H1 (cell line): ENCODE measurements around the gene DLG5. TPM values are rescaled to one million over a fixed set of nuclear protein-coding genes. Genes with fewer than 3 reads are reported as not detected.

Source experiments
- CTCF ChIA-PET: fragments of 300-600 bp; sonication (Branson Sonifier 250); formaldehyde crosslinking; loops from one replicate; lab custom pipeline; 2021; ENCODE audit not compliant: partially characterized antibody; lab: Charles Lee
- POLR2A ChIA-PET: fragments of 300-600 bp; sonication (Branson Sonifier 250); formaldehyde crosslinking; loops from one replicate; lab custom pipeline; 2021; ENCODE audit warnings: inconsistent platforms; ENCODE audit not compliant: partially characterized antibody; lab: Charles Lee
- DNase-seq, 2 experiments: peaks; one replicate each; pipeline versions ENCODE4 v3.0.0 to v3.0.0-alpha.2; 2010 to 2022; ENCODE audit warnings: low spot score in 2 of 2, low read depth in 1 of 2, mixed read lengths in 1 of 2
- FAIRE-seq: peaks from 2 replicates; lab custom pipeline; 2011; peaks lifted over from hg19 to GRCh38; lab: Jason Lieb, UNC
- H2AFZ ChIP-seq: 2 replicates; pipeline ENCODE4 v1.8.1; 2012; ENCODE audit warnings: low read length, inconsistent platforms
- H2AK5ac ChIP-seq: 2 replicates; pipeline ENCODE4 v1.6.1; 2013; ENCODE audit warnings: low read depth, low read length
- H2BK120ac ChIP-seq: replicated peaks from 2 replicates; pipeline ENCODE3; 2013; ENCODE audit warnings: low read depth, low read length, inconsistent platforms
- H2BK12ac ChIP-seq: 2 replicates; pipeline ENCODE4 v1.6.1; 2013; ENCODE audit warnings: low read depth, low read length
- H2BK15ac ChIP-seq: 2 replicates; pipeline ENCODE4 v1.6.1; 2013; ENCODE audit warnings: low read length
- H2BK20ac ChIP-seq: 2 replicates; pipeline ENCODE4 v1.6.1; 2013; ENCODE audit warnings: low read length
- H2BK5ac ChIP-seq: 2 replicates; pipeline ENCODE4 v1.6.1; 2013; ENCODE audit warnings: low read depth, low read length
- H3K14ac ChIP-seq: 2 replicates; pipeline ENCODE4 v1.6.1; 2013; ENCODE audit warnings: inconsistent platforms; ENCODE audit not compliant: insufficient read length
- H3K18ac ChIP-seq: 2 replicates; pipeline ENCODE4 v1.6.1; 2013; ENCODE audit warnings: low read length; ENCODE audit errors: extremely low read depth
- H3K23ac ChIP-seq: 2 replicates; pipeline ENCODE4 v1.6.1; 2013; ENCODE audit warnings: inconsistent platforms; ENCODE audit not compliant: insufficient read length
- H3K23me2 ChIP-seq: 2 replicates; pipeline ENCODE4 v1.6.1; 2013; ENCODE audit warnings: low read depth, low read length
- H3K27ac ChIP-seq: 2 replicates; pipeline ENCODE4 v1.6.1; 2011; ENCODE audit warnings: low read depth, low read length, inconsistent platforms
- H3K27me3 ChIP-seq, 4 experiments: replicated peaks in 1 of 4; 1 replicate in 1 of 4; 2 replicates in 3 of 4; pipeline versions ENCODE4 v1.6.1 to v1.8.1; 2011 to 2013; ENCODE audit warnings: low read length in 3 of 4, mild to moderate bottlenecking in 3 of 4, inconsistent platforms in 2 of 4, mixed read lengths in 2 of 4, moderate library complexity in 1 of 4; ENCODE audit not compliant: control insufficient read depth in 3 of 4, insufficient read depth in 3 of 4; ENCODE audit errors: extremely low read depth in 1 of 4
- H3K36me3 ChIP-seq, 4 experiments: 2 replicates each; pipeline versions ENCODE4 v1.6.1 to v1.8.1; 2011 to 2013; ENCODE audit warnings: mild to moderate bottlenecking in 4 of 4, low read length in 3 of 4, moderate library complexity in 2 of 4, control low read depth in 1 of 4, inconsistent platforms in 1 of 4; ENCODE audit not compliant: insufficient read depth in 4 of 4, control insufficient read depth in 2 of 4
- H3K4ac ChIP-seq: replicated peaks from 2 replicates; pipeline ENCODE3; 2013; ENCODE audit warnings: low read length, low read depth, mixed read lengths, inconsistent platforms; ENCODE audit not compliant: insufficient read length
- H3K4me1 ChIP-seq, 4 experiments: replicated peaks in 1 of 4; 1 replicate in 1 of 4; 2 replicates in 3 of 4; pipeline versions ENCODE4 v1.6.1 to v1.8.1; 2011 to 2013; ENCODE audit warnings: low read length in 3 of 4, inconsistent platforms in 2 of 4, mixed read lengths in 1 of 4; ENCODE audit not compliant: insufficient read depth in 4 of 4, control insufficient read depth in 3 of 4
- H3K4me2 ChIP-seq, 2 experiments: 2 replicates each; pipeline versions ENCODE4 v1.6.1 to v1.8.1; 2011 to 2013; ENCODE audit warnings: low read depth in 2 of 2, low read length in 2 of 2, control low read depth in 1 of 2, inconsistent platforms in 1 of 2, mild to moderate bottlenecking in 1 of 2; ENCODE audit not compliant: insufficient read depth in 1 of 2
- H3K4me3 ChIP-seq, 4 experiments: fragments of 200-600, 300-600 bp in 1 of 4; sonication (generic), shearing (Covaris generic), sonication (Bioruptor Twin) in 1 of 4; 2 replicates each; pipeline versions ENCODE4 v1.5.1 to v1.8.1; 2011 to 2016; ENCODE audit warnings: low read length in 4 of 4, low read depth in 3 of 4, control low read depth in 2 of 4, inconsistent platforms in 2 of 4, mild to moderate bottlenecking in 2 of 4, mixed read lengths in 1 of 4, moderate library complexity in 1 of 4; ENCODE audit not compliant: insufficient read depth in 2 of 4; ENCODE audit errors: extremely low read depth in 1 of 4
- H3K56ac ChIP-seq: replicated peaks from 2 replicates; pipeline ENCODE3; 2013; ENCODE audit warnings: low read depth, mild to moderate bottlenecking, mixed read lengths, low read length, inconsistent platforms; ENCODE audit not compliant: insufficient read length
- H3K79me1 ChIP-seq: 2 replicates; pipeline ENCODE4 v1.6.1; 2013; ENCODE audit warnings: low read depth, low read length, control low read depth
- H3K79me2 ChIP-seq, 2 experiments: 2 replicates each; pipeline versions ENCODE4 v1.6.1 to v1.8.1; 2012 to 2013; ENCODE audit warnings: low read length in 2 of 2, mild to moderate bottlenecking in 2 of 2, inconsistent platforms in 1 of 2; ENCODE audit not compliant: insufficient read depth in 2 of 2, control insufficient read depth in 1 of 2
- H3K9ac ChIP-seq, 4 experiments: replicated peaks in 1 of 4; 1 replicate in 1 of 4; 2 replicates in 3 of 4; pipeline versions ENCODE4 v1.6.1 to v1.8.1; 2011 to 2013; ENCODE audit warnings: low read depth in 3 of 4, low read length in 3 of 4, control low read depth in 2 of 4, mild to moderate bottlenecking in 2 of 4, moderate library complexity in 2 of 4, inconsistent platforms in 1 of 4; ENCODE audit errors: extremely low read depth in 1 of 4
- H3K9me3 ChIP-seq, 2 experiments: 2 replicates each; pipeline versions ENCODE4 v1.6.1 to v1.8.1; 2012 to 2013; ENCODE audit warnings: mild to moderate bottlenecking in 2 of 2, moderate library complexity in 2 of 2, control low read depth in 1 of 2, inconsistent platforms in 1 of 2, low read depth in 1 of 2, low read length in 1 of 2, mixed read lengths in 1 of 2; ENCODE audit not compliant: insufficient read depth in 2 of 2
- H4K20me1 ChIP-seq, 2 experiments: replicated peaks in 1 of 2; 2 replicates each; pipeline versions ENCODE3 to v1.8.1; 2011 to 2013; ENCODE audit warnings: inconsistent platforms in 2 of 2, low read length in 2 of 2, mild to moderate bottlenecking in 1 of 2; ENCODE audit not compliant: insufficient read depth in 2 of 2, control insufficient read depth in 1 of 2
- H4K5ac ChIP-seq: 2 replicates; pipeline ENCODE4 v1.6.1; 2013; ENCODE audit warnings: low read length, low read depth, mixed read lengths, inconsistent platforms; ENCODE audit not compliant: insufficient read length
- H4K8ac ChIP-seq: 2 replicates; pipeline ENCODE4 v1.8.0; 2013; ENCODE audit warnings: mild to moderate bottlenecking, moderate library complexity, low read length, inconsistent platforms; ENCODE audit not compliant: insufficient read depth; ENCODE audit errors: extremely low read depth
- H4K91ac ChIP-seq: replicated peaks from 2 replicates; pipeline ENCODE3; 2013; ENCODE audit warnings: low read length, mixed read lengths, inconsistent platforms; ENCODE audit not compliant: insufficient read length
- CREB1 ChIP-seq: IDR thresholded peaks from 2 replicates; pipeline ENCODE4 v1.6.1; 2012; ENCODE audit warnings: inconsistent platforms
- GTF2F1 ChIP-seq: IDR thresholded peaks from 2 replicates; pipeline ENCODE4 v1.6.1; 2012; ENCODE audit warnings: low read depth, low read length, improper control_type of control experiment, borderline replicate concordance
- HDAC6 ChIP-seq: IDR thresholded peaks from one replicate; pipeline ENCODE4 v1.7.1; 2012; ENCODE audit warnings: low read depth, mild to moderate bottlenecking, inconsistent platforms, low read length, moderate library complexity
- JUN ChIP-seq: IDR thresholded peaks from 2 replicates; pipeline ENCODE4 v1.6.1; 2011; ENCODE audit warnings: low read depth, mild to moderate bottlenecking, improper control_type of control experiment, low read length
- KDM1A ChIP-seq: fragments of 200-600, 300-600 bp; sonication (generic); IDR thresholded peaks from 2 replicates; pipeline ENCODE4 v1.7.1; 2016; ENCODE audit warnings: mild to moderate bottlenecking, low read length, borderline replicate concordance
- KDM4A ChIP-seq: IDR thresholded peaks from one replicate; pipeline ENCODE4 v1.7.1; 2012; ENCODE audit warnings: low read depth, mild to moderate bottlenecking, moderate library complexity, low read length, inconsistent platforms; ENCODE audit not compliant: severe bottlenecking
- KDM5A ChIP-seq: fragments of 200-600 bp; IDR thresholded peaks from 2 replicates; pipeline ENCODE4 v1.7.1; 2012; ENCODE audit warnings: mild to moderate bottlenecking, low read length, inconsistent platforms, mixed read lengths
- PHF8 ChIP-seq: fragments of 200-600 bp; sonication (generic); conservative IDR thresholded peaks from 2 replicates; pipeline ENCODE4 v1.7.1; 2012; ENCODE audit warnings: low read depth, mild to moderate bottlenecking, inconsistent platforms, low read length, moderate library complexity
- POLR2AphosphoS5 ChIP-seq: IDR thresholded peaks from 2 replicates; pipeline ENCODE4 v1.6.1; 2011; ENCODE audit warnings: low read depth, low read length
- RFX5 ChIP-seq: IDR thresholded peaks from 2 replicates; pipeline ENCODE4 v1.6.1; 2011; ENCODE audit warnings: low read depth, low read length, improper control_type of control experiment, borderline replicate concordance
- RNF2 ChIP-seq: fragments of 200-900, 300-1000 bp; sonication (generic); IDR thresholded peaks from 2 replicates; pipeline ENCODE4 v1.7.1; 2016; ENCODE audit warnings: borderline replicate concordance, low read depth, mild to moderate bottlenecking, antibody characterized with exemption, low read length; ENCODE audit not compliant: poor library complexity, severe bottlenecking; ENCODE audit errors: missing control alignments
- SP1 ChIP-seq: IDR thresholded peaks from 2 replicates; pipeline ENCODE4 v1.6.1; 2011; ENCODE audit warnings: low read depth, low read length
- TCF12 ChIP-seq: IDR thresholded peaks from 2 replicates; pipeline ENCODE4 v1.6.1; 2011; ENCODE audit warnings: low read depth, mild to moderate bottlenecking, low read length
- USF2 ChIP-seq: IDR thresholded peaks from 2 replicates; pipeline ENCODE4 v1.6.1; 2011; ENCODE audit warnings: low read length, improper control_type of control experiment
- WGBS, 2 experiments: shearing (Covaris generic) in 1 of 2; methylation state at CpG; one replicate each; pipeline versions ENCODE4 v1.1.6 to v1.1.7; 2013 to 2015; ENCODE audit warnings: low lambda C conversion rate in 2 of 2, mixed read lengths in 2 of 2, inconsistent platforms in 1 of 2, low coverage in 1 of 2, missing lambda C conversion rate in 1 of 2; ENCODE audit not compliant: insufficient replicate concordance in 2 of 2, insufficient coverage in 1 of 2, insufficient read length in 1 of 2; ENCODE audit errors: extremely low coverage in 1 of 2, missing lambda C conversion rate in 1 of 2; 5-methylcytosine and 5-hydroxymethylcytosine counted together
- polyA plus RNA-seq, 7 experiments: library from polyadenylated mRNA; depleted of rRNA in 3 of 7; stranded (reverse) in 5 of 7; unstranded in 2 of 7; fragments of >200 nt in 5 of 7; fragments of 200-250 nt in 2 of 7; gene quantifications; 1 replicate in 5 of 7; 2 replicates in 1 of 7; 4 replicates in 1 of 7; pipeline versions ENCODE4 v1.2.1 to v1.2.3, GENCODE V29; 2011 to 2013; ENCODE audit warnings: missing spikeins in 2 of 7, mixed read lengths in 2 of 7
- total RNA-seq: library from RNA; stranded (reverse); fragmentation: NEBNext Ultra II Directional; extraction: Animal tissue kit (Norgen Biotek cat#: 25700); gene quantifications from 2 replicates; pipeline ENCODE4 v1.2.1, GENCODE V29; 2021

Gene DLG5
- total and polyA plus RNA-seq, 2 of the 8 experiments (the other 6 are each of a cell fraction or from before 2014, with no cell fraction given) = 15.6 to 71.4 TPM

- Histone ChIP-seq H4K8ac (no peak overlapping the region), H3K23me2 (no peaks in the 10 kb centered on the region), H4K20me1 (no peaks in the 10 kb centered on the region), H3K56ac (no peak overlapping the region), H3K4me1 (peaks cover 0 to 6% (median 0%) of the 10 kb centered on the region in 4 experiments; a peak in 1 of 7 replicates), H3K27ac (no peak overlapping the region), H3K79me2 (no peaks in the 10 kb centered on the region), H3K79me1 (no peaks in the 10 kb centered on the region), H3K9ac (no peak overlapping the region), H2BK5ac (no peak overlapping the region), H2BK12ac (no peak overlapping the region), H3K27me3 (no peaks in the 10 kb centered on the region), H2BK20ac (no peak overlapping the region), H3K4me3 (no peak overlapping the region), H4K5ac (no peak overlapping the region), H2AK5ac (no peak overlapping the region), H3K14ac (no peak overlapping the region), H3K23ac (no peak overlapping the region), H2AFZ (no peak overlapping the region), H4K91ac (no peak overlapping the region), H3K36me3 (no peaks in the 10 kb centered on the region), H3K4ac (no peak overlapping the region), H3K4me2 (no peak overlapping the region), H2BK120ac (no peak overlapping the region), H2BK15ac (no peak overlapping the region), H3K9me3 (peaks cover 11% of the 10 kb centered on the region in 2 experiments), H3K18ac (no peak overlapping the region)
- ChIA-PET POLR2A (interaction anchor here (0.6 to 1.3 kb wide), 3 partner anchors 9 to 50 kb away, joined by 3 to 5 read pairs (median 3); no protein-coding TSS in a partner anchor), CTCF (interaction anchor here (1.4 to 1.8 kb wide), 2 partner anchors 10 to 74 kb away, joined by 3 to 9 read pairs; no protein-coding TSS in a partner anchor)
- 79% methylated on average over 1 of the region's 1 CpG; no CpG with 5 or more reads in 1 of the 2 experiments for WGBS, 2 experiments
- no peak for FAIRE-seq
- no peak for DNase-seq
- TF ChIP-seq POLR2AphosphoS5 (no peak), USF2 (no peak), KDM5A (no peak), GTF2F1 (no peak), CREB1 (no peak), RNF2 (no peak), KDM4A (no peak), HDAC6 (no peak), PHF8 (no peak), KDM1A (no peak), JUN (no peak), RFX5 (no peak), TCF12 (no peak), SP1 (no peak)
Observed at GRCh38 chr10:77964811-77965210, 38.3 kb upstream of the DLG5 start.
